Smooth muscle cell (in vitro differentiated cells): Measurements from ENCODE around the gene TMEM132E. TPM values are rescaled to one million over a fixed set of nuclear protein-coding genes. Genes with fewer than 3 reads are reported as not detected.

Experiments used
- DNase-seq: peaks from one replicate; lab custom pipeline; 2025; ENCODE audit not compliant: unreplicated experiment; lab: John Stamatoyannopoulos, UW
- H2AFZ ChIP-seq: fragments of 200-600 bp; sonication (generic); 2 replicates; pipeline ENCODE4 v1.6.0; 2016; ENCODE audit warnings: antibody characterized with exemption, low read depth, mild to moderate bottlenecking
- H3F3A ChIP-seq: fragments of 200-600 bp; sonication (generic); 2 replicates; pipeline ENCODE4 v1.6.0; 2017; ENCODE audit warnings: antibody characterized with exemption, low read depth
- H3K27ac ChIP-seq: fragments of 200-600 bp; sonication (generic); 2 replicates; pipeline ENCODE4 v1.5.1; 2016; ENCODE audit warnings: low read depth, mild to moderate bottlenecking
- H3K27me3 ChIP-seq: fragments of 200-600 bp; sonication (generic); 2 replicates; pipeline ENCODE4 v1.6.1; 2016; ENCODE audit warnings: low read depth, mild to moderate bottlenecking
- H3K36me3 ChIP-seq: fragments of 200-600 bp; sonication (generic); 2 replicates; pipeline ENCODE4 v1.5.1; 2016; ENCODE audit warnings: low read depth
- H3K4me1 ChIP-seq: fragments of 200-600 bp; sonication (generic); 2 replicates; pipeline ENCODE4 v1.5.1; 2016; ENCODE audit warnings: low read depth
- H3K4me2 ChIP-seq: fragments of 200-600 bp; sonication (generic); 2 replicates; pipeline ENCODE4 v1.6.0; 2016; ENCODE audit warnings: mild to moderate bottlenecking
- H3K4me3 ChIP-seq: fragments of 200-600 bp; sonication (generic); 2 replicates; pipeline ENCODE4 v1.5.1; 2016; ENCODE audit warnings: mild to moderate bottlenecking
- H3K79me2 ChIP-seq: fragments of 200-600 bp; sonication (generic); 2 replicates; pipeline ENCODE4 v1.6.0; 2016; ENCODE audit warnings: low read depth, mild to moderate bottlenecking
- H3K9ac ChIP-seq: fragments of 200-600 bp; sonication (generic); 2 replicates; pipeline ENCODE4 v1.6.0; 2016; ENCODE audit warnings: low read depth
- H3K9me3 ChIP-seq: fragments of 200-600 bp; sonication (generic); replicated peaks from 2 replicates; pipeline ENCODE4 v1.5.1; 2016; ENCODE audit warnings: low read depth
- H4K20me1 ChIP-seq: fragments of 200-600 bp; sonication (generic); 2 replicates; pipeline ENCODE4 v1.6.0; 2016; ENCODE audit warnings: low read depth
- WGBS: methylation state at CpG from one replicate; pipeline ENCODE4 v1.1.7; 2016; ENCODE audit warnings: low lambda C conversion rate; 5-methylcytosine and 5-hydroxymethylcytosine counted together
- polyA plus RNA-seq: library from polyadenylated mRNA; unstranded; fragments of >200 nt; fragmentation: Nextera tagmentation; extraction: Ambion mirVana; gene quantifications from 2 replicates; pipeline ENCODE4 v1.2.1, GENCODE V29; 2016
- total RNA-seq: library from RNA; depleted of rRNA; stranded (reverse); fragments of >200 nt; gene quantifications from 2 replicates; pipeline ENCODE4 v1.2.3, GENCODE V29; 2014
- TF ChIP-seq, protein P1 (sequence below): fragments of 200-600 bp; sonication (generic); IDR thresholded peaks from 2 replicates; pipeline ENCODE4 v1.5.1; 2017; ENCODE audit warnings: borderline replicate concordance, mild to moderate bottlenecking, antibody characterized with exemption; ENCODE audit not compliant: insufficient read depth, poor library complexity, severe bottlenecking

Gene TMEM132E
- total and polyA plus RNA-seq, 2 experiments from 2014 or later, result 0.13 to 0.17 TPM

DNA sequence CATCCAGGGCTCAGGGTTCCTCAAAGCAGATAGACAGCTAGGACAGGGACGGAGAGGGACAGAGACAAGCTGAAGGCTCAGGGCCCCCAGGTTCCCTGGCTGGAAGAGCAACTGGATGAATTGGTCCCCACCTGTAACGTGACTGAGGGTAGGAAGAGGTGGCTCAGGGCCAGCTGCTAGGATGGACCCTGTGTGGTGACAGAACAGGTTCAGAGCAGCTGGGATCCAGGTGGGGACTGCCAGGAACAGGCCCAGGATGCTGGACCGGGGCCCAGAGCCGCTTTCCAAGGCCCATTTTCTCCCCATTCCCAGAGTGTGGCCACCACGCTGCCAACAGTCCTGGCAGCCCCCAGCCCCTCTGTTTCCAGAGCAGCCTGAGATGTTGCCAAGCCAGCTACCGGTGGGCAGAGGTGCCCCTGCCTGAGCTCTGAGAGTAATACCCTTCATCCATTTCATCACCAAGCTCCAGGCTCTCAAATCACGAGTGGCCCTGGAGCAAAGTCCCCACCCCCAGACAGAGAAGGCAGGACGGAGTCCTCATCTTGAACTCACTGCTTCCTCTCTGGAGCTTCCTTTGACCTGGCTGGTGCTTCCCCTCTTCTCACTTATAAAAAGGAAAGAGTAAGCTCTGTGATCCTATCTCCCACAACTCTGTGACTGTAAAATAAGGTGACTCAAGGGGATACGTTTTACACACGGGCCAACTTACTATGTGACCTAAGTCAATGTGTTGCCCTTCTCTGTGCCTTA, 79.6 kb downstream of the TMEM132E start:
- no peak for DNase-seq
- no peak overlapping the region for H3K9ac ChIP-seq
- H3K36me3 ChIP-seq, result no peaks in the 10 kb centered on the region
- no peak overlapping the region for H2AFZ ChIP-seq
- no peaks in the 10 kb centered on the region for H3K9me3 ChIP-seq
- TF ChIP-seq, protein P1, sequence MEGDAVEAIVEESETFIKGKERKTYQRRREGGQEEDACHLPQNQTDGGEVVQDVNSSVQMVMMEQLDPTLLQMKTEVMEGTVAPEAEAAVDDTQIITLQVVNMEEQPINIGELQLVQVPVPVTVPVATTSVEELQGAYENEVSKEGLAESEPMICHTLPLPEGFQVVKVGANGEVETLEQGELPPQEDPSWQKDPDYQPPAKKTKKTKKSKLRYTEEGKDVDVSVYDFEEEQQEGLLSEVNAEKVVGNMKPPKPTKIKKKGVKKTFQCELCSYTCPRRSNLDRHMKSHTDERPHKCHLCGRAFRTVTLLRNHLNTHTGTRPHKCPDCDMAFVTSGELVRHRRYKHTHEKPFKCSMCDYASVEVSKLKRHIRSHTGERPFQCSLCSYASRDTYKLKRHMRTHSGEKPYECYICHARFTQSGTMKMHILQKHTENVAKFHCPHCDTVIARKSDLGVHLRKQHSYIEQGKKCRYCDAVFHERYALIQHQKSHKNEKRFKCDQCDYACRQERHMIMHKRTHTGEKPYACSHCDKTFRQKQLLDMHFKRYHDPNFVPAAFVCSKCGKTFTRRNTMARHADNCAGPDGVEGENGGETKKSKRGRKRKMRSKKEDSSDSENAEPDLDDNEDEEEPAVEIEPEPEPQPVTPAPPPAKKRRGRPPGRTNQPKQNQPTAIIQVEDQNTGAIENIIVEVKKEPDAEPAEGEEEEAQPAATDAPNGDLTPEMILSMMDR, result no peak
- WGBS, result 88% methylated on average over 10 of the region's 10 CpGs
- no peak overlapping the region for H3K4me3 ChIP-seq
- H3K27me3 ChIP-seq, result no peaks in the 10 kb centered on the region
- no peaks in the 10 kb centered on the region for H3F3A ChIP-seq
- no peaks in the 10 kb centered on the region for H3K79me2 ChIP-seq
- H3K4me1 ChIP-seq, result no peaks in the 10 kb centered on the region
- no peak overlapping the region for H3K4me2 ChIP-seq
- H3K27ac ChIP-seq, result no peak overlapping the region
- H4K20me1 ChIP-seq, result no peaks in the 10 kb centered on the region

DNA sequence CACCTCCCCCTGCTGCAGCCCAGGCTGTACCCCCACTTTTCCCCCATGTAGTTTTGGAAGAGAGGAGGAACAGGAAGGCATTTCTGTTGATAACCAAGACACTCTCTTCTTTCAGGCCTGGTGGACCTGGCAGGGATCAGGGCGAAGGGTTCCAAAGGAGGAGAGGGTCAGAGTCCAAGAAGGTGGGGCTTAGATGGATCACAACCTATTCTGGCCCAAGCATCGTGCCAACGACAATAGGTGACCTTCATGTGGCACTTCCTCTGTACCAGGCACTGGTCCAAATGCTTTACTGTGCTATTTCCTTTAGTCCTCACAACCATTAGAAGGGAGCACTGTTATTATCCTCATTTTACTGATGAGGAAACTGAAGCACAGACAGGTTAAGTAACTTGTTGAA, 84.3 kb downstream of the TMEM132E start:
- Histone ChIP-seq H3K27me3 (peaks cover 16% of the 10 kb centered on the region), H3K9me3 (no peaks in the 10 kb centered on the region), H2AFZ (no peak overlapping the region), H4K20me1 (no peaks in the 10 kb centered on the region), H3K4me2 (no peak overlapping the region), H3K9ac (no peak overlapping the region), H3K4me3 (no peak overlapping the region), H3K27ac (no peak overlapping the region), H3F3A (no peaks in the 10 kb centered on the region), H3K4me1 (peaks cover 6% of the 10 kb centered on the region), H3K79me2 (no peaks in the 10 kb centered on the region), H3K36me3 (no peaks in the 10 kb centered on the region)
- WGBS, result 91% methylated on average over 3 of the region's 3 CpGs
- no peak for DNase-seq
- TF ChIP-seq, protein P1, result no peak

DNA sequence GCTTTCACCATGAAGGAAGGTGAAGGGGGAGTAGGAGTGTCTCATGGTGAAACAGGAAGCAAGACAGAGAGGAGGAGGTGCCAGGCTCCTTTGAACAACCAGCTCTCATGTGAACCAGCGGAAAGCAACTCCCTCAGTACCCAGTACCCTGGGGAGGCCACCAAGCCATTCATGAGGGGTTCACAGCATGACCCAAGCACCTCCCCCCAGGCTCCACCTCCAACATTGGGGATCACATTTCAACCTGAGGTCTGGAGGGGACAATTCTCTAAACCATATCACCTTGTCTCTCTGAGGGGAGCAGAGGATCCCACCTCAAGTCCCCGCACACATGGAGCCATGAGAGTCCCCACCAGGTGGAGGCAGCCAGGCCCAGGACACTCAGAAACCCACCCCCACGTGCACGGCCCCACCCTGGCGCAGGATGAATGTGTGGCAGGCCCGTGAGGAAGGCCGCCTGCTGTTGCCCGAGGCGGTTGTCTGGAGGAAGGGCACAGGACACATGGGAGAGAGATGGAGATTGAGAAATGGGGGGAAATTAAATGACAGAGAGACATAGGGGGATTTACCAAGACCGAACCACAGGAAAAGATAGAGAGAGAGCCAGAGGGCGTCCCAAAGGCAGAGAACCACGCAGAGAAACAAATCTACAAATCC, 85.9 kb downstream of the TMEM132E start:
- TF ChIP-seq, protein P1, result no peak
- Histone ChIP-seq H2AFZ (no peak overlapping the region), H3K4me1 (peaks cover 6% of the 10 kb centered on the region), H3F3A (no peaks in the 10 kb centered on the region), H3K4me3 (no peak overlapping the region), H3K4me2 (no peak overlapping the region), H3K27me3 (peaks cover 16% of the 10 kb centered on the region), H3K36me3 (no peaks in the 10 kb centered on the region), H4K20me1 (no peaks in the 10 kb centered on the region), H3K79me2 (no peaks in the 10 kb centered on the region), H3K27ac (no peak overlapping the region), H3K9me3 (no peaks in the 10 kb centered on the region), H3K9ac (no peak overlapping the region)
- WGBS, result 63% methylated on average over 12 of the region's 12 CpGs
- no peak for DNase-seq
